GM20000 (cell line): ENCODE data around the gene PRAMEF13.
"Not testable (repeated sequence)": the region's sequence is repeated elsewhere in the genome, so short reads cannot be mapped to it uniquely, and the experiment has no call there.

ENCODE experiments used
- DNase-seq: peaks from one replicate; pipeline ENCODE4 v3.0.0; 2012; ENCODE audit warnings: low spot score
- TF ChIP-seq, protein P1 (sequence below): IDR thresholded peaks from 2 replicates; pipeline ENCODE4 v1.5.1; 2012; ENCODE audit warnings: mild to moderate bottlenecking, control low read depth; ENCODE audit errors: extremely low read depth, missing control alignments

PRAMEF13 gene

DNA sequence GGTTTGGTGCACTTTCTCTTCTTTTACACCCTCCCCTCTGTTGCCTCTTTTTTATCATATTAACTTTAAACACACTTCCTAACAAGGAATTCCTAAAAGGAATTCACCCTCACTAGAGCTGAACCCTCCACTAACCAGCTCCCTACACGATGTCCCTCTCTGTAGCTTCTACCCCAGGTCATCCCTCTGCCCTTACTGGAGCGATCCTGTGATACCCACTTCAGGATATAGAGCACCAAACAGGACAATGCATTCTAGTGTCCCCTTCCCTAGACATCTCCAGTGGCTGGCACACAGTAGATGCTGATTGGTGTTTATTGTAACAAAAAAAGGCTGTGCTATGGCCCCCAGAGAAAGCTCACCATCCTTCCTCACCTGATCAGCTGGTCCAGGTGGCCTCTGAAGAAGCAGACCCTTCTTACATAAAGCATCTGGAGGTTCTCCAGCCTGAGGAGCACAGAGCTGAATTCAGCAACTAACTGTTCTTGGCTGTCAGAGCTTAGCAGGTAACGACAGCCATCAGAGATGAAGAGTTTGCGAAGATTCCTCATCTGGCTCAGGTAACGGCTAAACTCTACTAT, 23.4 kb upstream of the PRAMEF13 start:
- TF ChIP-seq, protein P1, sequence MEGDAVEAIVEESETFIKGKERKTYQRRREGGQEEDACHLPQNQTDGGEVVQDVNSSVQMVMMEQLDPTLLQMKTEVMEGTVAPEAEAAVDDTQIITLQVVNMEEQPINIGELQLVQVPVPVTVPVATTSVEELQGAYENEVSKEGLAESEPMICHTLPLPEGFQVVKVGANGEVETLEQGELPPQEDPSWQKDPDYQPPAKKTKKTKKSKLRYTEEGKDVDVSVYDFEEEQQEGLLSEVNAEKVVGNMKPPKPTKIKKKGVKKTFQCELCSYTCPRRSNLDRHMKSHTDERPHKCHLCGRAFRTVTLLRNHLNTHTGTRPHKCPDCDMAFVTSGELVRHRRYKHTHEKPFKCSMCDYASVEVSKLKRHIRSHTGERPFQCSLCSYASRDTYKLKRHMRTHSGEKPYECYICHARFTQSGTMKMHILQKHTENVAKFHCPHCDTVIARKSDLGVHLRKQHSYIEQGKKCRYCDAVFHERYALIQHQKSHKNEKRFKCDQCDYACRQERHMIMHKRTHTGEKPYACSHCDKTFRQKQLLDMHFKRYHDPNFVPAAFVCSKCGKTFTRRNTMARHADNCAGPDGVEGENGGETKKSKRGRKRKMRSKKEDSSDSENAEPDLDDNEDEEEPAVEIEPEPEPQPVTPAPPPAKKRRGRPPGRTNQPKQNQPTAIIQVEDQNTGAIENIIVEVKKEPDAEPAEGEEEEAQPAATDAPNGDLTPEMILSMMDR: no peak
- no peak for DNase-seq

DNA sequence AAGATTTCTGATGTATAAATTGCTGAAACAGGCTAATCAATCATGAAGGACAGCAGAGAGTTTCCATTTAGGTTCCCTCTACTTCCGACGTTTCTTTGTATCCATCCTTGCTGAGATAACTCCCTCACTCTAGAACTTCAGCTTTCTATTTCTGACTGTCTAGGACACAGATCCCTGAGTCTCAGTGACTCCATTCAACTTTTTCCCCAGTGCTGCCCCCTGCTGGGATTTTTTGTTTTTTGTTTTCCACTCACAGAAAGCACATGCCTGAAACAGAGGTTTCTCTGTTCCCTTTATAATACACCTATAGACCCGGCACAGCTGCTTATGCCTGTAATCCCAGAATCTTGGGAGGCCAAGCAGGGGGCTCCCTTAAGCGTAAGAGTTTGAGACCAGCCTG, 21.6 kb upstream of the PRAMEF13 start:
- DNase-seq: not testable (repeated sequence)

DNA sequence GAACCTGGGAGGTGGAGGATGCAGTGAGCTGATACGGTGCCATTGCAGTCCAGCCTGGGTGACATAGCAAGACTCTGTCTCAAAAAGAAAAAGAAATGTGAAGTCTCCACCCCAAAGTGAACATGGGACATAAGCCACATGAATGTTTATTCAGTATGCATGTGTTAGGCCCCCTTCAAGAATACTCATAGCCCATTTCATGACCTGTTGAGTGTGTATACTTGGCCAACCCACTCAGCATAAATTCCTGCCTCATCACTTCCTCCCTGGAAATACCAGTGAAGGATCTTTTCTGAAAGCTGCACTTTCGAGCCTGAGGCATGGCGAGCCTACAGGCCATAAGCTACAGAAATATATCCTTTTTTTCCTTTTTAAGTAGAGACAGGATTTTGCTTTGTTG, 18.0 kb upstream of the PRAMEF13 start:
- DNase-seq: not testable (repeated sequence)

DNA sequence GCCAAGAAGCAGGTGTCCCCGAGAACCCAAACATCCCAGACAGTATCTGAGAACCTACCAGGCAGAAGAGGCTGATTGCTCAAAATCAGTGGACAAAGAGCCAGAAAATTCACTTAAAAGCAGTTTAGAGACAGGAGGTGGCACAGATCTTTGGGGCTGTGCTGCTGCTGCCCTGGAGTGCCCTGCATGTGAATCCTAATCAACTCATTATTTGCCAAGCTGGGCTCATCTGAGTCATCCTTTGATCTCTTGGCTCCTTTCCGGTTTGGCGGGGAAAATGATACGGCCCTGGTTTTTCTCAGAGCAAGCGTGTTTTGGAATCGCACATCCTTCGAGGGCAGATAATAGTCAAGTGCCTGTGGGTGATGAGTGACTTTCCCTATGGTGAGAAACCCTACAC, 15.4 kb upstream of the PRAMEF13 start:
- DNase-seq: not testable (repeated sequence)

DNA sequence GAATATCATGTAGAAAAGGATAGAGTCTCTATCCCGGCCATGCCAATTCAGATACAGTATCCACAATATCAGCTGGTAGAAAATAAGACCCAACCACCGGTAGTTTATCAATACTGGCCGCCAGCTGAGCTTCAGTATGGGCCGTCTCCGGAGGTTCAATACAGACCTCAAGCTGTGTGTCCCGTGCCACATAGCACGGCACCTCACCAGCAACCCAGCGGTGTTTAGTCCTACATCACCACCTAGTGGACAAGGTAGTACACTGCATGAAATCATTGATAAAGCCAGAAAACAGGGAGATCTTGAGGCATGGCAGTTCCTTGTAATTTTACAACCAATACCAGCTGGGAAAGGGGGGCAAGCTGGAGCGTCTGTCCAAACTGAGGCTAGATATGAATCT, 7.5 kb upstream of the PRAMEF13 start:
- DNase-seq: not testable (repeated sequence)

DNA sequence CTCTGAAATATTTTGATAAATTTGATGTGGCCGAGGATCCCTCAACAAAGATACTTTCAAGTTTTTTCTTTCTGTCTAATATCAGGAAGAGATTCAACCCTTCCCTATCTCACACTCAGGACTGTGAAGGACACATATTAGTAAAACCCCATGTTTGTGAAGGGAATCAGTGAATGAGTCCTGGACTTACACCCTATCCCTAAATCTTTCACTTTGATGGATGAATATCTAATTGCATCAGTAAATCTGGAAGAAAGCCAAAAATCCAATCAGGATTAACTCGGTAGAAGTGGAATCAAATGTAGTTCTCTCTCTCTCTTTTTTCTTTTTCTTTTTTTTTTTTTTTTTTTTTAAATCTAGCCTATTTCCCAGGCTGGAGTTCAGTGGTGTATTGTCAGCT, 29.7 kb downstream of the PRAMEF13 start, which contains the start of gene PRAMEF9:
Gene PRAMEF9, plus strand, starts transcription at position 301 of the 400 bp plus-strand sequence. CDS start 3,433 bp downstream, outside the sequence.
- not testable (repeated sequence) for DNase-seq

DNA sequence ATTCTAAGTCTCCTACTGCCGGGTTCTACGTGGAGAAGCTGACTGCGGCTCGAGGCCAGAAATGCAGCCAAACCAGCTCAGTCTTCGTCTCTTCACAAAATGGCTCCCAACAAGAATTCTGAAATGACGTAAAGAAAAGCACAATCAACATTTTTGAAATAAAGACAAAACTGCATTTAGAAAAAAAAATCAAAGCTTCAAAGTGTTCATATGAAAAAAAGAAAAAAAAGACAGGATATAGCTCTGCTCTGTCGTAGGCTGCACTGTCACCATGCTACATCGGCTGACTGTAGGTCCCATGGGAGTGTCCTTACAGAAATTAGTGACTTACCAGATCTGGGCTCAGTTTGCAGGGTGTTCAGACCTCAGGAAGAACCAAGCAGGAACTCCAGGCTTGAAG, 35.7 kb downstream of the PRAMEF13 start, which contains the start of gene HNRNPCL4:
Gene HNRNPCL4, minus strand, starts transcription at position 101 of the 400 bp plus-strand sequence. CDS start 164 bp downstream, outside the sequence.
- DNase-seq: not testable (repeated sequence)

DNA sequence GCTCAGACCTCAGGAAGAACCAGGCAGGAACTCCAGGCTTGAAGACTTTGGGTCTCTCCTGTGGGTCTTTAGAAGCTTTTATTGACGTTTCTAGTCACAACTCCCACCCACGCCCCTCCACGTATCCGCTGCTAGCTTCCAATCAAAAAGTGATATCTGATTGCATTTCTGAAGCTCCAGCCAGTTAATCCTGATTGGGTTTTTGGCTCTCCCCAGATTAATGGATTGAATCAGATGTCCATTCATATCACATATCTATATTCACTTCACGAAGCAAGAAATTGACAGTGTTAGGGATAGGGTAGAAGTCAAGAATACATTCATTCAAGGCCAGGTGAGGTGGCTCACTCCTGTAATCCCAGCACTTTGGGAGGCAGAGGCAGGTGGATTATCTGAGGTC, 45.3 kb downstream of the PRAMEF13 start, which contains the start of gene PRAMEF26:
Gene PRAMEF26, minus strand, starts transcription at position 101 of the 400 bp plus-strand sequence. CDS start 2,914 bp downstream, outside the sequence.
- not testable (repeated sequence) for DNase-seq
